ENCODE measurements around the gene NKX2-2. TPM values are rescaled to one million over a fixed set of nuclear protein-coding genes. Genes with fewer than 3 reads are reported as not detected.
"Not testable (repeated sequence)": the region's sequence is repeated elsewhere in the genome, so short reads cannot be mapped to it uniquely, and the experiment has no call there.

NKX2-2 gene
- total RNA-seq, 2 donors from 2014 or later: 0.35 TPM; not detected in 1

DNA sequence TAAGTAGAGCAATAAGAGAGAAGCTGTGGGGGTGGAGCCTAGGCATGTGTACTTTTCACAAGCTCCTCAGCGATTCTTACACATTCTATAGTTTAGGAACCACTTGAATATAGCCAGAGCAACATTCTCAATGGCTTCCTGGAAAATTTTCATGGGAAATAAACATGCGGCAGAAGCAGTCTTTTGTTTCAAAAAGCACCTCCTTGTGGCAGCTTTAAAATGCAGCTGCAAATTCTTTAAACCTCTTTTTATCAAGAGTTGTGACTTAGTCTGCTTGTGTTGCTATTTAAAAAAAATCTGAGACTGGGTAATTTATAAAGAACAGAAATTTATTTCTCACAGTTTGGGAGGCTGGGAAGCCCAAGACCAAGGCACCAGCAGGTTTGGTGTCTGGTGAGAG is 23.8 kb downstream of the NKX2-2 start:
- DNase-seq (ENCODE audit: low spot score) (no peak), ATAC-seq (ENCODE audit: insufficient number of reproducible peaks, low FRiP score, low read depth) (no peak)
- no peak overlapping the region for H3K27ac ChIP-seq
- H3K4me1 ChIP-seq (ENCODE audit: control insufficient read depth in 1 of 2, low read depth in 2 of 2): no peaks in the 10 kb centered on the region
- TF ChIP-seq, protein P1, sequence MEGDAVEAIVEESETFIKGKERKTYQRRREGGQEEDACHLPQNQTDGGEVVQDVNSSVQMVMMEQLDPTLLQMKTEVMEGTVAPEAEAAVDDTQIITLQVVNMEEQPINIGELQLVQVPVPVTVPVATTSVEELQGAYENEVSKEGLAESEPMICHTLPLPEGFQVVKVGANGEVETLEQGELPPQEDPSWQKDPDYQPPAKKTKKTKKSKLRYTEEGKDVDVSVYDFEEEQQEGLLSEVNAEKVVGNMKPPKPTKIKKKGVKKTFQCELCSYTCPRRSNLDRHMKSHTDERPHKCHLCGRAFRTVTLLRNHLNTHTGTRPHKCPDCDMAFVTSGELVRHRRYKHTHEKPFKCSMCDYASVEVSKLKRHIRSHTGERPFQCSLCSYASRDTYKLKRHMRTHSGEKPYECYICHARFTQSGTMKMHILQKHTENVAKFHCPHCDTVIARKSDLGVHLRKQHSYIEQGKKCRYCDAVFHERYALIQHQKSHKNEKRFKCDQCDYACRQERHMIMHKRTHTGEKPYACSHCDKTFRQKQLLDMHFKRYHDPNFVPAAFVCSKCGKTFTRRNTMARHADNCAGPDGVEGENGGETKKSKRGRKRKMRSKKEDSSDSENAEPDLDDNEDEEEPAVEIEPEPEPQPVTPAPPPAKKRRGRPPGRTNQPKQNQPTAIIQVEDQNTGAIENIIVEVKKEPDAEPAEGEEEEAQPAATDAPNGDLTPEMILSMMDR (IDR thresholded peaks at IDR 0.05): no peak
- H3K36me3 ChIP-seq: no peaks in the 10 kb centered on the region
- H3K9me3 ChIP-seq: no peaks in the 10 kb centered on the region
- no peaks in the 10 kb centered on the region for H3K27me3 ChIP-seq (replicated peaks; ENCODE audit: insufficient read depth)
- H3K4me3 ChIP-seq: no peak overlapping the region

DNA sequence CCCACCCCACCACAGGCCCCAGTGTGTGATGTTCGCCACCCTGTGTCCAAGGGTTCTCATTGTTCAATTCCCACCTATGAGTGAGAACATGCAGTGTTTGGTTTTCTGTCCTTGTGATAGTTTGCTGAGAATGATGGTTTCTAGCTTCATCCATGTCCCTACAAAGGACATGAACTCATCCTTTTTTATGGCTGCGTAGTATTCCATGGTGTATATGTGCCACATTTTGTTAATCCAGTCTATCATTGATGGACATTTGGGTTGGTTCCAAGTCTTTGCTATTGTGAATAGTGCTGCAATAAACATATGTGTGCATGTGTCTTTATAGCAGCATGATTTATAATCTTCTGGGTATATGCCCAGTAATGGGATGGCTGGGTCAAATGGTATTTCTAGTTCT is 33.7 kb downstream of the NKX2-2 start:
- ATAC-seq (ENCODE audit: insufficient number of reproducible peaks, low FRiP score, low read depth); H3K9me3 ChIP-seq; H3K36me3 ChIP-seq; DNase-seq (ENCODE audit: low spot score); H3K4me1 ChIP-seq (ENCODE audit: control insufficient read depth in 1 of 2, low read depth in 2 of 2); H3K27ac ChIP-seq; H3K27me3 ChIP-seq (replicated peaks; ENCODE audit: insufficient read depth); H3K4me3 ChIP-seq: not testable (repeated sequence)

DNA sequence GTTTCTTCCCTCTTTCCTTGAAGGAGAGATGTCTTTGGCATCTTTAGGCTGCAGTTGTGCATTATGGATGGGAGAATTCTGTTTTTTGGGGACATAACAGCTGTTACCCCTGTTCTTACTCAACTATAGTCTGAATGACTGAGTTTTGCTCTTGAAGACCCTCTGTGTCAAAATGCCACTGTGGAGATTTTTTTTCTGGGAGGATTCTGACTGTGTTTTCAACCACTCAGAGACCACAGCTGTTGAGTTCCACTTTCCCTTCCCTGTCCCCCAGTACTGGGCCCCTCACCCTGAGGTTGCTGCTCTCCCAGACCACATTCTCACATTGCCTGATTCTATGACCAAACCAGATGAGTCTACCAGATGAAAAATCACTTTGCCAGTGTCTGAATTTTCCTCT is 48.1 kb downstream of the NKX2-2 start:
- H3K9me3 ChIP-seq: no peaks in the 10 kb centered on the region
- no peak overlapping the region for H3K4me3 ChIP-seq
- no peak overlapping the region for H3K27ac ChIP-seq
- H3K27me3 ChIP-seq (replicated peaks; ENCODE audit: insufficient read depth): no peaks in the 10 kb centered on the region
- DNase-seq (ENCODE audit: low spot score) (no peak), ATAC-seq (ENCODE audit: insufficient number of reproducible peaks, low FRiP score, low read depth) (no peak)
- H3K4me1 ChIP-seq (ENCODE audit: control insufficient read depth in 1 of 2, low read depth in 2 of 2): no peaks in the 10 kb centered on the region
- H3K36me3 ChIP-seq: no peaks in the 10 kb centered on the region
- TF ChIP-seq, protein P1 (IDR thresholded peaks at IDR 0.05): no peak

DNA sequence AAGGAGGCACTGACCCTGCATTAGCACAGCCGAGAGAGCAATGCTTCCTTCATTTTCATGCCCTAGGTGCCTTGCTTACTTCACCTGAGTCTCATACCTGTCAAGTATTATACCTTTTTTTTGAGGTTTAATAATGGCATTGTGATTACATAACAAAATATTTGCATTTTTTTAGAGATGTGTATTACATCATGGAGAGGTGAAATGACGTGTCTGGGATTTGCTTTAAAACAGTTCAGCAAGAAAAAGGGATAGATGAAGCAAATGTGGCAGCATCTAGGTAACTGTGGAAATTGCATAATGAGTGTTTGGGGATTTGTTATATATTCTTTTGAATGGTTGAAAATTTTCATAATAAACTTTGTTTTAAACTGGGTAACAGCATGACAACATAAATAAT is 48.9 kb downstream of the NKX2-2 start:
- no peaks in the 10 kb centered on the region for H3K27me3 ChIP-seq (replicated peaks; ENCODE audit: insufficient read depth)
- ATAC-seq (ENCODE audit: insufficient number of reproducible peaks, low FRiP score, low read depth) (no peak), DNase-seq (ENCODE audit: low spot score) (no peak)
- H3K36me3 ChIP-seq: no peaks in the 10 kb centered on the region
- no peaks in the 10 kb centered on the region for H3K4me1 ChIP-seq (ENCODE audit: control insufficient read depth in 1 of 2, low read depth in 2 of 2)
- no peaks in the 10 kb centered on the region for H3K9me3 ChIP-seq
- H3K4me3 ChIP-seq: no peak overlapping the region
- no peak overlapping the region for H3K27ac ChIP-seq
- TF ChIP-seq, protein P1 (IDR thresholded peaks at IDR 0.05): no peak

Other genes with a start within 250 kb of the NKX2-2 start
- 10 to 100 TPM; 44.7 to 72.2 TPM for gene XRN2, start 210.7 kb downstream of the NKX2-2 start, total RNA-seq
- gene NKX2-4, start 116.5 kb downstream of the NKX2-2 start, total RNA-seq: not detected
- gene PAX1, start 191.6 kb upstream of the NKX2-2 start, total RNA-seq: not detected